Measurements from ENCODE around the gene GALNT11. TPM values are rescaled to one million over a fixed set of nuclear protein-coding genes. Genes with fewer than 3 reads are reported as not detected.

The GALNT11 gene
- total RNA-seq, 1 donor from 2014 or later: 40.5 TPM

DNA sequence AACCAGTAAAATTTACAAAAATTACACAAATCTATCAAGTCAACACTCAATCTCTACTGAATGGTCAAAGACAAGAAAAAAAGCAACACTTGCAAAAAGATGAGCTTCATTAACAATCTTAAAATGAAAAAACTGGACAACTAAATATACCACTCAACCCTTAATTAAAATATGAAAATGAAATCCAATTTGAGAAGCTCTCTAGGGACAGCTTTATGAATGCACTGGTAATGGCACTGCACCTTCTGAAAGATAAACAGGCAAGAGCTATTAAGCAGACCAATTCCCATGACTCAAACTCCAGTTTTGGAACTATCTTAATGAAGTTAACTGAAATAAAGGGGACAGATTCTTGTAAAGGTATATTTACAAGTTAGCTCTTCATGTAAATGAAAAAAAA, 135.7 kb downstream of the GALNT11 start:
- H3K9me3 ChIP-seq: no peaks in the 10 kb centered on the region
- no peak overlapping the region for H3K27ac ChIP-seq
- TF ChIP-seq, protein P1, sequence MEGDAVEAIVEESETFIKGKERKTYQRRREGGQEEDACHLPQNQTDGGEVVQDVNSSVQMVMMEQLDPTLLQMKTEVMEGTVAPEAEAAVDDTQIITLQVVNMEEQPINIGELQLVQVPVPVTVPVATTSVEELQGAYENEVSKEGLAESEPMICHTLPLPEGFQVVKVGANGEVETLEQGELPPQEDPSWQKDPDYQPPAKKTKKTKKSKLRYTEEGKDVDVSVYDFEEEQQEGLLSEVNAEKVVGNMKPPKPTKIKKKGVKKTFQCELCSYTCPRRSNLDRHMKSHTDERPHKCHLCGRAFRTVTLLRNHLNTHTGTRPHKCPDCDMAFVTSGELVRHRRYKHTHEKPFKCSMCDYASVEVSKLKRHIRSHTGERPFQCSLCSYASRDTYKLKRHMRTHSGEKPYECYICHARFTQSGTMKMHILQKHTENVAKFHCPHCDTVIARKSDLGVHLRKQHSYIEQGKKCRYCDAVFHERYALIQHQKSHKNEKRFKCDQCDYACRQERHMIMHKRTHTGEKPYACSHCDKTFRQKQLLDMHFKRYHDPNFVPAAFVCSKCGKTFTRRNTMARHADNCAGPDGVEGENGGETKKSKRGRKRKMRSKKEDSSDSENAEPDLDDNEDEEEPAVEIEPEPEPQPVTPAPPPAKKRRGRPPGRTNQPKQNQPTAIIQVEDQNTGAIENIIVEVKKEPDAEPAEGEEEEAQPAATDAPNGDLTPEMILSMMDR (IDR thresholded peaks at IDR 0.05): no peak
- peaks cover 91% of the 10 kb centered on the region for H3K36me3 ChIP-seq
- DNase-seq: no peak
- intact Hi-C loops (cut with DNase I): no loop called here
- no peaks in the 10 kb centered on the region for H3K27me3 ChIP-seq
- no peak for ATAC-seq
- H3K4me1 ChIP-seq: no peaks in the 10 kb centered on the region
- no peak overlapping the region for H3K4me3 ChIP-seq

DNA sequence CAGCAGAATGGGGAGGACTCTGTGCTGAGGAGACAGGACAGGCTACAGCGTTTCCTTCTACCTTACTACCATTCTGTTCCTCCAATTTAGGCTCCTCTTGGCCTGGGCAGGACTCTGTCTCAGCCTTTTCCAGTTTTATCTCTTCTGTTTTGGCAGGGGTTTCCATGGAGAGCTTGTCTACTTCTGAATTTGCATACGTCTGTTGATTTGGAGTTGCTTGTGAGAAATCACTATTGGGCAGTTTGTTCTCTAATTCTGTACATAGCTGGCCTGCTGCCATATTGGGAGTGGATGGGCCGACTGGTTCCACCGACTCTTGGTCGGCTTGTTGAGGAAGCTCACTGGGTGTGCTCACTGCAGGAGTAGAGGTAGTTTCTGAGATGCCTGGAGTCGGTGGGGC, 136.8 kb downstream of the GALNT11 start:
- Histone ChIP-seq H3K4me3 (no peak overlapping the region), H3K4me1 (no peaks in the 10 kb centered on the region), H3K27me3 (no peaks in the 10 kb centered on the region), H3K27ac (no peak overlapping the region), H3K9me3 (no peaks in the 10 kb centered on the region), H3K36me3 (peaks cover 91% of the 10 kb centered on the region)
- DNase-seq (no peak), ATAC-seq (no peak)
- intact Hi-C loops (cut with DNase I): no loop called here
- TF ChIP-seq, protein P1 (IDR thresholded peaks at IDR 0.05): no peak

Other genes with a start within 250 kb of the GALNT11 start
- 35.6 TPM for gene PRKAG2, start 148.6 kb upstream of the GALNT11 start, total RNA-seq
- not detected for gene GALNTL5, start 69.2 kb upstream of the GALNT11 start, total RNA-seq

All from upper lobe of right lung (tissue), 1 donor.